Stomach (tissue), 9 donors: ENCODE measurements around the gene MT1A. TPM values are rescaled to one million over a fixed set of nuclear protein-coding genes. Genes with fewer than 3 reads are reported as not detected.

ENCODE experiments used
- DNase-seq, 2 donors: peaks; one replicate each; pipeline versions ENCODE4 v3.0.0 to v3.0.0-alpha.2; 2013 to 2019
- H3K27ac ChIP-seq, 5 donors: fragments of 200-600 bp in 4 of 5; sonication (generic) in 4 of 5; one replicate each; pipeline ENCODE4 v1.5.1; 2013 to 2019; ENCODE audit warnings: mild to moderate bottlenecking in 1 of 5, moderate library complexity in 1 of 5
- H3K27me3 ChIP-seq, 3 donors: fragments of 200-600 bp; sonication (generic); one replicate each; pipeline ENCODE4 v1.5.1; 2017 to 2019; ENCODE audit warnings: mixed run types in 1 of 3
- H3K36me3 ChIP-seq, 4 donors: fragments of 200-600 bp; sonication (generic); 1 replicate in 3 of 4; 2 replicates in 1 of 4; pipeline ENCODE4 v1.5.1; 2016 to 2019
- H3K4me1 ChIP-seq, 4 donors: fragments of 200-600 bp; sonication (generic); one replicate each; pipeline ENCODE4 v1.5.1; 2016 to 2019
- H3K4me3 ChIP-seq, 4 donors: fragments of 200-600 bp; sonication (generic) in 3 of 4; one replicate each; pipeline ENCODE4 v1.5.1; 2016 to 2019; ENCODE audit warnings: mild to moderate bottlenecking in 1 of 4
- H3K9me3 ChIP-seq, 4 donors: fragments of 200-600 bp; sonication (generic); one replicate each; pipeline ENCODE4 v1.5.1; 2016 to 2019
- CTCF ChIP-seq, 7 experiments: fragments of 450-650 bp in 4 of 7; fragments of 200-600 bp in 3 of 7; sonication (generic) in 3 of 7; IDR thresholded peaks; one replicate each; pipeline ENCODE4 v1.5.1; 2016 to 2019; ENCODE audit warnings: antibody characterized with exemption in 7 of 7, control low read depth in 2 of 7, mild to moderate bottlenecking in 1 of 7
- EP300 ChIP-seq: sonication (generic); formaldehyde crosslinking; IDR thresholded peaks from one replicate; pipeline ENCODE4 v1.6.1; 2017; ENCODE audit warnings: antibody characterized with exemption
- POLR2A ChIP-seq, 4 donors: fragments of 450-650 bp; IDR thresholded peaks; one replicate each; pipeline ENCODE4 v1.6.1; 2016; ENCODE audit warnings: antibody characterized with exemption in 4 of 4, control low read depth in 2 of 4, mild to moderate bottlenecking in 1 of 4, moderate library complexity in 1 of 4
- POLR2AphosphoS5 ChIP-seq, 3 donors: sonication (generic); formaldehyde crosslinking; IDR thresholded peaks; one replicate each; pipeline ENCODE4 v1.6.1; 2016; ENCODE audit warnings: antibody characterized with exemption in 3 of 3
- WGBS, 5 donors: extraction: QIAGEN DNeasy Blood & Tissue Kit in 3 of 5; methylation state at CpG; one replicate each; pipeline versions ENCODE4 v1.1.5 to v1.1.7; 2013 to 2018; 5-methylcytosine and 5-hydroxymethylcytosine counted together
- intact Hi-C: fragments of 100-400 bp; cut with DNase I; formaldehyde crosslinking; loops from one replicate; pipeline ENCODE4 v1.15.1; 2023; ENCODE audit warnings: low total_unique reads
- polyA plus RNA-seq, 3 donors: library from polyadenylated mRNA; stranded (reverse); fragments of 200-250 nt; gene quantifications; one replicate each; pipeline ENCODE4 v1.2.3, GENCODE V29; 2013
- total RNA-seq, 5 donors: library from RNA; depleted of rRNA; stranded (reverse); fragments of >200 nt; gene quantifications; one replicate each; pipeline versions ENCODE4 v1.1.0 to v1.2.3, GENCODE V29; 2014 to 2016
- donor health status: healthy with polysubstance abuse.
- donor health status: Bipolar disorder and iron deficiency.
- donor health status: healthy.

MT1A gene
- total and polyA plus RNA-seq, 8 donors: 3.3 to 185 (median 56.7) TPM; not detected in 1

GRCh38 chr16:56628486-56629350, 9.7 kb upstream of the MT1A start:
- H3K27me3 ChIP-seq: peaks cover 0 to 31% (median 5%) of the 10 kb centered on the region in 3 donors
- H3K4me3 ChIP-seq: no peak overlapping the region
- H3K27ac ChIP-seq: peak overlapping the region; percentile 25 to 97 (median 94)
- intact Hi-C loops: no loop called here
- H3K36me3 ChIP-seq: no peaks in the 10 kb centered on the region
- H3K4me1 ChIP-seq: peaks cover 20 to 45% (median 28%) of the 10 kb centered on the region in 4 donors
- 63 to 74% (median 68%) methylated on average over 9 of the region's 9 CpGs for WGBS, 5 donors
- DNase-seq: no peak
- no peaks in the 10 kb centered on the region for H3K9me3 ChIP-seq
- TF ChIP-seq POLR2AphosphoS5 (IDR thresholded peaks at IDR 0.05) (no peak), CTCF (IDR thresholded peaks at IDR 0.05) (no peak), POLR2A (IDR thresholded peaks at IDR 0.05) (no peak), EP300 (no peak)

- Histone ChIP-seq H3K27me3 (peaks cover 0 to 35% (median 5%) of the 10 kb centered on the region in 3 donors), H3K27ac (peak overlapping the region in 4 of 5 donors; percentile 27 to 97 (median 70))
- 58 to 89% (median 82%) methylated on average over 2 to 3 of the region's 3 CpGs for WGBS, 5 donors
These were observed 8.9 kb upstream of the MT1A start for GRCh38 chr16:56629531-56629930.

GRCh38 chr16:56630134-56630533, 8.3 kb upstream of the MT1A start:
- H3K4me3 ChIP-seq: no peak overlapping the region
- H3K27me3 ChIP-seq: peaks cover 0 to 37% (median 6%) of the 10 kb centered on the region in 3 donors
- no peaks in the 10 kb centered on the region for H3K9me3 ChIP-seq
- DNase-seq: no peak
- 72 to 81% (median 77%) methylated on average over 3 of the region's 3 CpGs for WGBS, 5 donors
- intact Hi-C loops: no loop called here
- H3K36me3 ChIP-seq: no peaks in the 10 kb centered on the region
- peaks cover 25 to 46% (median 32%) of the 10 kb centered on the region in 4 donors for H3K4me1 ChIP-seq
- H3K27ac ChIP-seq: peak overlapping the region in 2 of 5 donors; percentile 94 to 97
- TF ChIP-seq POLR2A (IDR thresholded peaks at IDR 0.05): no peak
- TF ChIP-seq EP300: no peak
- no peak for TF ChIP-seq POLR2AphosphoS5 (IDR thresholded peaks at IDR 0.05)
- TF ChIP-seq CTCF (IDR thresholded peaks at IDR 0.05): no peak

More at GRCh38 chr16:56629531-56629930, 8.9 kb upstream of the MT1A start:
- TF ChIP-seq POLR2AphosphoS5 (IDR thresholded peaks at IDR 0.05) (no peak), POLR2A (IDR thresholded peaks at IDR 0.05) (no peak), CTCF (IDR thresholded peaks at IDR 0.05) (no peak), EP300 (no peak)
- H3K9me3 ChIP-seq: no peaks in the 10 kb centered on the region
- no peak for DNase-seq
- no peaks in the 10 kb centered on the region for H3K36me3 ChIP-seq
- H3K4me1 ChIP-seq: peaks cover 20 to 46% (median 28%) of the 10 kb centered on the region in 4 donors
- no peak overlapping the region for H3K4me3 ChIP-seq
- intact Hi-C loops: no loop called here

- WGBS, 5 donors: 89 to 95% (median 91%) methylated on average over 10 of the region's 10 CpGs
- Histone ChIP-seq H3K4me3 (no peak overlapping the region), H3K27me3 (peaks cover 0 to 43% (median 11%) of the 10 kb centered on the region in 3 donors)
These were observed 7.3 kb upstream of the MT1A start for GRCh38 chr16:56631197-56631596.

More at GRCh38 chr16:56631197-56631596, 7.3 kb upstream of the MT1A start:
- H3K4me1 ChIP-seq: peaks cover 25 to 51% (median 38%) of the 10 kb centered on the region in 4 donors
- H3K36me3 ChIP-seq: no peaks in the 10 kb centered on the region
- TF ChIP-seq EP300 (no peak), CTCF (IDR thresholded peaks at IDR 0.05) (no peak), POLR2AphosphoS5 (IDR thresholded peaks at IDR 0.05) (no peak), POLR2A (IDR thresholded peaks at IDR 0.05) (no peak)
- H3K27ac ChIP-seq: peak overlapping the region in 4 of 5 donors; percentile 80 to 87 (median 86)
- intact Hi-C loops: no loop called here
- no peaks in the 10 kb centered on the region for H3K9me3 ChIP-seq
- no peak for DNase-seq
